SHP77 (cell line): ENCODE measurements around the gene MYO5A.
"Not testable (repeated sequence)": the region's sequence is repeated elsewhere in the genome, so short reads cannot be mapped to it uniquely, and the experiment has no call there.

Experiments used
- DNase-seq, 2 experiments: peaks; one replicate each; lab custom pipeline; 2025; lab: John Stamatoyannopoulos, UW

The MYO5A gene

DNA sequence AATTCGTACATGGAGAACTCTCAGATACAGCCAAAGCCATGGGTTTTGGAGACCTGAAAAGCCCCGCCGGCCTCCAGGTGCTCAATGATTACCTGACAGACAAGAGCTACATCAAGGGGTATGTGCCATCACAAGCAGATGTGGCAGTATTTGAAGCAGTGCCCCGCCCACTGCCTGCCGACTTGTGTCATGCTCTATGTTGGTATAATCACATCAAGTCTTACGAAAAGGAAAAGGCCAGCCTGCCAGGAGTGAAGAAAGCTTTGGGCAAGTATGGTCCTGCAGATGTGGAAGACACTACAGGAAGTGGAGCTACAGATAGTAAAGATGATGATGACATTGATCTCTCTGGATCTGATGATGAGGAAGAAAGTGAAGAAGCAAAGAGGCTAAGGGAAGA is 23.5 kb downstream of the MYO5A start:
- DNase-seq = no peak

DNA sequence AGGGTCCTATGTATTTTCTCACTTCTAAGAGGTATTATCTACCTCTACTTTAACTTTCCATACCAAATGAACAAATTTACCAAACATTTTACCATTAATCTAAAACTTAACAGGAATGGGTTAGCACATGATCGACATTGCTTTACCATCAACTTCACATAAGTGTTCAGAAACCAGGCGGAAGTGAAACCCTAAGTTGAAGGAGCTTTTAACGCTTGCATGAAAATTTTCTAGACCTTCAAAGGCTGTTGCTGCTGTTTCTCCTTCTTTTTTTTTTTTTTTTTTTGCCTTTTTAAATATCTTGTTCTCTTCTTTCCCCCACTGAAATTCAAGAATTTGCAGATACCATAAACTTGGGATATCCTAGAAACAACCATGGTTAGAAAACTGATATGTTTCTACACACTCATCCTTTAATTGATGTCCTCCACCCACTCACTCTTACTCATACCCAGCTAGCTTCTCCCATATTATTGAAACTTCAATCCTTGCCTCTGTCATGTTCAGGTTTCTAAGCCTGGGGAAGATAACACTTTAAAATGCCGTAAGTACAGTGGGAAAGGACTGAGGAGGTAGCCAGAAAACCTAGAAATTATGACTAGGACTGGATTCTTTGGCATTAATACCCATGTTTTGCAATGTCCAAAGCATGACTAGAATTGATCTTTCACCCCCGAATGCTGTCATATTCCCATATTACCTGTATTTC is 24.7 kb downstream of the MYO5A start:
- DNase-seq = no peak

DNA sequence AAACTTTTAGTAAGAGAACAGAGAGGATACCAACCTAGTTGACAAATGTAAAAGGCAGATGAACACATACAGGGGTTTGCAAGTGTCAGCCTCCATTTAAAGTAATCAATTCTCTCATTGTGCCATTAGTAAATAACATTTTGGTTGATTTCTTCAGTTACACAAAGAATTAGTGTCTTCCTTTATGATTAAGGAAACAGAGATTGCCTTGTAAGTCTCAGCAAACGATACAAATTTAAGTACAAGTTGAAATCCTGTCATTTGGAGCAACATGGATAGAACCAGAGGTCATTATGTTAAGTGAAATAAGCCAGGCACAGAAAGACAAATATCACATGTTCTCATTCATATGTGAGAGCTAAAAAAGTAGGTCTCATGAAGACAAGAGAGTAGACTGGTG is 26.1 kb downstream of the MYO5A start:
- no peak for DNase-seq

DNA sequence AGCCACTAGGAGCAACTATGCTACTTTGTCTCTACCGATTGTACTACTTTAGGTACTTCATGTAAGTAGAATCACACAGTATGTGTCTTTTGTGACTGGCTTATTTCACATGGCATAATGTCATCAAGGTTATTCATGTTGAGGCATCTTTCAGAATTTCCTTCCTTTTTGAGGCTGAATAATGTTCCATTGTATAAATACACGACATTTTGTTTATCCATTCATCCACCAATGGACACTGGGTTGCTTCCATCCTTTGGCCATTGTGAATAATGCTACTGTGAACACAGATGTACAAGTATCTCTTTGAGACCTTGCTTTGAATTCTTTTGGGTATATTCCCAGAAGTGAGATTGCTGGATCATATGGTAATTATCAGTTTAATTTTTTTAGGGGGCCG is 29.2 kb downstream of the MYO5A start:
- no peak for DNase-seq

DNA sequence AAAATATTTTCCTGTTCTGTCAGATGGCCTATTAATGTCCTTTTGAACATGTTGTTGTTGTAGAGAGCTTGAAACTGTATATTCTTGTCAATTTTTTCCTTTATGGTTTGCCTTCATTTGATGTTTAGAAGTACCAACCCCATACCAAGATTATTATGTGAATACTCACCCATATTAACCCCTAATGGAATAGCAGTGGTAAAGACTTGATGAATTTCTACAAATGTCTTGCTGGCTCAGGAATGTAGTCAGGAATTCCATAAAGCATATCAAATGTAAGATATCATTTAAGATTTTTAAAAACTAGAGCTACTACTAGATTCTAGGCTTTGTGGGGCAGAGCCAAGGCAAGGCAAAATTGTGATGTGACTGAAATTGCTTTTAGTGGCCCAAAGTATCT is 30.0 kb downstream of the MYO5A start:
- no peak for DNase-seq

DNA sequence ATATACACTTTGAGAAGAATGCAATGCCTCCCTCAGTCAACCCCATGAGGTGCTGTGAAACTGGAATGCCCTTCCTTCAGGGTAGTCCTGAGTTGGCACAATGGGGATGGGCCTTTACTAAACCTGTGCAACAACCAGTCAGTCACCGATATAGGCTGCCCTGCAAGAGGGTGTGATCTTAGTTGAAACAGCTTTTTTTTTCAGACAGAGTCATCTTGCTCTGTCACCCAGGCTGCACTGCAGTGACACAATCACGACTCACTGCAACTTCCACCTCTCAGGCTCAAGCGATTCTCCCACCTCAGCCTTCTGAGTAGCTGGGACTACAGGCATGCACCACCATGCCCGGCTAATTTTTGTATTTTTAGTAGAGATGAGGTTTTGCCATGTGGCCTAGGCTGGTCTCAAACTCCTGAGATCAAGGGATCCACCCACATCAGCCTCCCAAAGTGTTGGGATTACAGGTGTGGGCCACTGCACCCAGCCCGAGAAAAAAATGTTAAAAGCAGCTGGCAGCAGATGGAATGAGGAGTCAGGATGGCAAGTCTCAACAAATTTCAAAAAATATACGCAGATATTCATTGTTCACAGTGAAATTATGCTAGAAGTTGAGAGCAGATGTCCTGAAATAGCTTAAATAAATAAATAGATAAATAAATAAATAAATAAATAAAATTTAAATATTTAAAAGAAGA is 31.8 kb downstream of the MYO5A start:
- no peak for DNase-seq

DNA sequence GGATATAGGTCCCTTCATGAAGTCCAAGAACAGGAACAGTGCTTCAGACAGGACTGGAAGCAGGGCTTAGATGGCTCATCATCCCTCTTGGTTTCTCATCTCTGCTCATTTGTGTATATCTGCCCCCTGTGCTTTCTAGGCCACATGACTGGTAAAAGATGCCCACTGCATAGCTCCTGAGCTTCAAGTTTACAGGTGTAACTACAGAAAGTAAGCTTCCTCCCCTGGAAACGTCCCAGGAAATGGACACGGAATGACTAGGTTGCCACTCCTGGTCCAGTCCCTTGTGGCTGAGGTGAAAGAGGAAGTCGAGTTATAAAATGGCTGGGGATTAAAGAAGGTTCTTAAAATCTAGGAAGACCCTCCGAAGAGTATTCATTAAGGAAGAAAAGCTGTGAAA is 32.5 kb downstream of the MYO5A start:
- DNase-seq = no peak

DNA sequence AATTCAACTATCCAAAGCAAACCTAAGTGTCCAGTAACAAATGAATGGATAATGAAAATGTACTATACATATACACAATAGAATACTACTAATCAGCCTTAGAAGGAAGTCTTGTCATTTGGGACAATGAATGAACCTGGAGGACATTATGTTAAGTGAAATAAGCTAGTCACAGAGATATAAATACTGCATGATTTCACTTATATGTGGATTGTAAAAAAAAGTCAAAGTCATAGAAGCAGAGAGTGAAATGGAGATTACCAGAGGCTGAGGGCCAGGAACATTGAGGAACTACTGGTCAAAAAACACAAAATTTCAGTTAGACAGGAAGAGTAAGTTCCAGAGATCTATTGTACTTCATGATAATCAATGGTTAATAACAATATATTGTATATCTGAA is 33.6 kb downstream of the MYO5A start:
- no peak for DNase-seq

DNA sequence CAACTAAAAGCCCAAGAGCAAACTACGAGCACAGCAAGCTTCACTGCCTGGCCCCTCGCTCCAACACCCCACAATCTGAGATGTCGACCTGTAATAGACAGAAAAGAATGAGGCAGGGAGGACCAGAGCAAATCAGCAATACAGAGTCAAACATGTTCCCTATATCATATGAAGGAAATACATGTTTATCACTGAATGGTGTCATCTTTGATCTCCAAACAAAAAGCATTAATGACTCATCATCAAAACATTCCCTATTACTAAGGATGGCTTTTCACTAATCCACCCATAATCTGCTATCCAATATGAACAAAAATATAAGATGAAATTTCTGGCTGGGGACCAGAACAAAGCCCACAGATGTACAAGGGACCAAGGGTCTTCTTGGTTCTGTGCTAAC is 34.7 kb downstream of the MYO5A start:
- DNase-seq = no peak

DNA sequence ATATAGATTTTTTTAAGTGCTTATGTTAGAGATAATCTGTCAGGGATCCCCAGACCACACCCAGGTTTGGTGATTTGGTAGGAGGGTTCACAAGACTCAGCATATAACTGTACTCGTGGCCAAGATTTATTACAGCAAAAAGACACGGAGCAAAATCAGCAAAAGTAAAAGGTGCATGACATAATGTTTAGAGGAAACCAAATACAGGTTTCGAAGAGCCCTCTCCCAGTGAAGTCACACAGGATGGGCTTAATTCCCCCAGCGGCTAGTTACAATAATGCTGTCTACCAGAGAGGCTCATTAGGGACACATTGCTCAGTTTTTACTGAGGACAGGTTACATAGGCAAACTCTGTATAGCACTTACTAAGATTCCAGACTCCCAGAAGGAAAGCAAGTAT is 36.5 kb downstream of the MYO5A start:
- DNase-seq = no peak

DNA sequence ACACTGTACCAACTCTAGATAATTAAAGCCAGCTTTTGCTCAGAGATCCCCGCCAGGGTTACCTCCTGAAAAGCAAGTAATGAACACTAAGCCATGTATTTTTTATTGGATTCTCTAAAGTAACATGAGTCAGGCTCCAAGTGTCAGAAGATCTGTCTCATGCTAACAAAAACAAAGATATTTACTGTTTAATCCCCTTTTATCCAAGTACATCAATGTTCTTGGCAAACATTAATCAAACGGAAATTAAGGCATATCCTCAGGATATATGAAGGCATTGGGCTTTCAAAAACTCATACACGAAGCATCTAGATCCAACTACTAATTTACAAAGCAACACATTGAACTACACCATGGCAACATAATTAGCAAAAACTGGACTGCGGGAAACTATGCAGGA is 37.2 kb downstream of the MYO5A start:
- no peak for DNase-seq

DNA sequence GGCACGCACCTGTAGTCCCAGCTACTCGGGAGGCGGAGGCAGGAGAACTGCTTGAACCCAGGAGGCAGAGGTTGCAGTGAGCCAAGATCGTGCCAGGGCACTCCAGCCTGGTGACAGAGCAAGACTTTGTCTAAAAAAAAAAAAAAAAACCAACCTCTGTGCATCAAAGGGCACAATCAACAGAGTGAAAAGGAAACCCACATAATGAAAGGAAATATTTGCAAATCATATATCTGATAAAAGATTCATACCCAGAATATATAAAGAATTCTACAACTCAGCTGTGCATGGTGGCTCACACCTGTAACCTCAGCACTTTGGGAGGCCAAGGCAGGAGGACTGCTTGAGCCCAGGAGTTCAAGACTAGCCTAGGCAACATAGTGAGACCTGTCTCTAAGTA is 39.2 kb downstream of the MYO5A start:
- DNase-seq = not testable (repeated sequence)

DNA sequence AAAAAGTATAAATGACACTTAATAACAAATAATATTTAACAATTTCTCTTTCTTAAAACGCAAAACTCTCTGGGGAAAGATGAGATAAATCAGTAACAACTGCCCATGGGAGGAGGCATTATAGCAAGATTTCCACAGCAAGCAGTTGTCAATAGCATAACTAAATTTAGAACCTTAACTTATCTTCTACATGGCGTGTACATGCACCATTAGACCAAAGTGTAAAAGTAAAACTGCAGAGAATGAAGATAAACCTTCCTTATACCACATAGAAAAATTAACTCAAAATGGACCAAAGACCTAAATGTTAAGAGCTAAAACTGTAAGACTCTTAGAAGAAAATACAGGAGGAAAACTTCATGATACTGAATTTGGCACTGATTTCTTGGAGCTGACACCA is 39.9 kb downstream of the MYO5A start:
- no peak for DNase-seq

DNA sequence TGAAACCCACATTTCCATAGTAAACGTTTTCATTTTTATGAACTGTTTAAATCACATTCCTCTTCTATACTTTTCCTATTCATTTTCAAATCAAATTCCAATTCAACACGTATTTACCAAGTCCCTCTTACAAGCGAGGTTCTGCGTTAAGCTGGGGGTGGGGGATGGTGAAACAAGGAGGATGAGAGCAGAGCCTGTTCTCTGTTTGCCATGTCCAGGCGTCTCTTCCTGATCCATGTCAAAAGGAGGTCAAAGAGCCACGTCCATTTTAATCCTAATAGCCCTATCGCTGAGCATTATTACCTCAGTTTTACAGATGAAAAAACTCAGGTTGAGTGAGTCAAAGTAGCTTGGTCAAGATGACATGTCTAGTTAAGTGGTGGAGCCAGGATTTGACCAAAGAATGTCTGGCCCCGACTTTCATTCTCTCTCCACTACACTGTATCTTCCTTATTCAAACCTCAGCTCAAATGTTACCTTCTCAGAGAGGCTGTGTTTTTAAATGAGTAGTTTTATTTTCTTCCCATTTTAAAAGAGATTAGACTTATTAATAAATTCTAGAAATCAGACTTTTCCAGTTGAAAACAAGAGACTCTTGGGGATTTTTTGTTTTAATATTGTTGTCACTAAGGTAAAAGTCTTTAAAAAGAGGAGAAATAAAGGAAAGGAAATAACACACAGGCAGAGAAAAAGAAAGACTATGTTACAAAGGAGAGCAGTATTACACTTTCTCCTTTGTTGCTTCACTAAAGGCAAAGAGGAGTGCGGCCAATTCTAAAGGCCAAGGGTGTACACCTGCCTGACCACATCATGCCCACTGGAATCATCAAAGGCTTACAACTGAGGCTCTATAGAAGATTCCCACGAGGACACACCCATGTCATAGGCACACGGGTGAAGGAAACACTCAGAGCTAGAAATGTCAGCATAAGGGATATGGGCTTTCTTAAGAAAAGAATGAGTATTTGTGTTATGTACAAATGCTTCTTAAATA is 42.4 kb downstream of the MYO5A start:
- no peak for DNase-seq

DNA sequence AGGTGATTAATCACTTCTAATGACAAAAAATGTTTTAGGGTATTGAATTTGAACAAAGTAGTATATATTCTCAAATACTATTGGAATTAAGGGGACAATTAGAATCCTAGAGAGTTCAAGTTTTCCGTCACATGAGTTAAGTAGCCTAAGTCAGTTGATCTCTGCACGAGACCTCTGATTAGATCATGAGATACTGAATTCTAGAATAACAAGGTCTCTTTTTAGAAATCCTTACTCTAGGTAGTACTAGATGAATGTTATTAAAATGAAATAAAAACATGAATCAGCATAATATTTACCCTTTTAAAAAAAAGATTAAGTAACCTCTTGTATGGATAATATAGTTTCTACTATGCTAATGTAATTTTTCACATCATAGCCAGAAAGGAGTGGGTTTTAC is 43.4 kb downstream of the MYO5A start:
- DNase-seq = no peak

DNA sequence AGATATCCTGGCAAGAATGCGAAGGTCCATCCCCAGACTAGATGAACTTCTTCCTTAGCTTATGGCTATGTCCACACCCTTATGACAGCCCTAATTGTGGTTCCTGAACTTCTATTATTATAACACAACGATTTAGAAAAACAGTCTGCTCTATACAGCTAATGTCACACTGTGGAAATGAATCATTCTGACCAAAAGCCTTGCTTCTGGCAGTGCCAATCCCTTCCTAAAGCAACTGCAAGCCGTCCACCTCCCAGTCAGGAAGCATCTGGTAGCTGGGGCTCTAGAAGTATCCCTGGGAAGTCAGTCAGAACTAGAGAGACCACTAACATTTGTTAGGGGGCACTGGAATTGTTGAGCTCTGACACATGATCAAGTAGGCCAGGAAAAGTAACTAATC is 45.0 kb downstream of the MYO5A start:
- DNase-seq = no peak

DNA sequence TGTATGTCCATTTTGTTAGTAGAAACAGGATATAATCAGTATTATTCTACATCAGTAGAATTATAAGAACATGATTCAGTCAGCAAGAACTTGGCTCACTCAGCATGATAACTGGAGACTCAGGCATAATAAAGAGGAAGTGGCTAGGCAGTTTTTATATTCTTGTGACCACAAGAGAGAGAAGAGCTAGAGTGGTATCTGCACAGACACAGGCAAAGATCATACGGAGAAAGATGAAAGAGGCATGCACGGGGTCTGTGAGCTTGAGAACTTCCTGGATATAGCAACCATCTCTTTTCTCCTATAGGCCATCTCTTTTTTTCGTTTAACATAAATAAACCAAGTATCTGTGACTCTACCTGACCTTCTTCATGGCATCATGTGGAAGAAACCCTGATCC is 46.8 kb downstream of the MYO5A start:
- DNase-seq = no peak

DNA sequence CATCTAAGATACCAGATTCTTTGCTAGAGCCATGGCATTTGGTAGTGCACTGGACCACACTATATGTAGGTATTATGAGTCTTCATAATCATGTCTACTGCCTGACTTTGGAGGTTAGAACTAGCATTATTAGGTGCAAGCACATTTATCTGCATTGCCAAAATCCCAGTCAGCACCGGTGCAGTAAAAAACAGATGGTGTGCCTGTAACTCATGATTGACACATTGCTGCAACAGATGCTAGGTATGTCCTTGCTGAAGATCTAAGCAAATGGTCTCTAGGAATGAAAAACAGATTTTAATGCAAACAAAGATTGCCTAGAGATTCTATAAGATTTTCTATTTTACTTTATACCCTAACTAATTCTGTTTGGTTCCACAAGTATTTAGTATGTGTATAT is 47.7 kb downstream of the MYO5A start:
- no peak for DNase-seq

DNA sequence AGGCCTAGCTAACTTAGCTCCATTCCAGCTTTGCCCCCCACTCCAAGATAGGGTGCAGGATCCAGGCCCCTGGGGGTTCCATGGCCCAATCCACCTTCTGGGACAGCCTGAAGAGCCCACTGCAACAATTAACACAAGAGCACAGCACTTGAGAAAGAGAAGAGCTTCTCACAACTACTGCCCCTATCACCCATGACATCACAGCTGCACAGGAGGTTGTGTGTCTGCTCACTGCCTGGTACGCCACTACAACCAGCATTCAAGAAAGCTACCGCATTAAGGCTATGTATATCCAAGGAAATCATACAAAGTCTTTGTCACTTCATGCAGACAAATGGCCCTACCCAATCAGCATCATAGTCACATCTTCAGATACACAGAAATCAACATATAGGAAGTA is 62.0 kb downstream of the MYO5A start:
- DNase-seq = no peak

DNA sequence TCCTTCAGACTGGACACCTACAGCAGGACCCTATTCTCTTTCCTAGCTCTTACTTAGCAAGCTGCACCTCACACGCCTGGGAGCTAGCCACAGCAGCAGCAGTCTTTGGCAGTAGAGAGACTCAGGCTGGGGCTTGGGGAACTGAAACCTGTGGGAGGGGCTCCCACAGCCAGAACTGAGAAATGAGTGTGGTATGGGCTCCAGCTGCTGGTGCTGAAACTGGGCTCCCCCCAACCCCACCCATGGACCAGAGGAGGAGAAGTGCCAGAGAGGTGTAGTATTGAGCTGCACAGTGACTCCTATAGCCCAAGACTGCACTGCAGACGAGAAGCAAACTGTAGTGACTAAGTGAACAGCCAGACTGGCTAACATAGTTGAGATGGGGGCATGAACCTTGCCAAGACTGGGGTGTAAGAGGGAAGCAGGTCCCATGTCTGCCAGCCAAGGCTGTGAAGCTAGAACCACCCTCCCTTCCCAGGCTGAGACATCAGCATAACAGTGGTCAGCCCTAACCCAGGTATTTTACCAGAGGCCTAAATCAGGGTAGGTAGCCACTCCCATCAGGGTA is 62.5 kb downstream of the MYO5A start:
- no peak for DNase-seq

DNA sequence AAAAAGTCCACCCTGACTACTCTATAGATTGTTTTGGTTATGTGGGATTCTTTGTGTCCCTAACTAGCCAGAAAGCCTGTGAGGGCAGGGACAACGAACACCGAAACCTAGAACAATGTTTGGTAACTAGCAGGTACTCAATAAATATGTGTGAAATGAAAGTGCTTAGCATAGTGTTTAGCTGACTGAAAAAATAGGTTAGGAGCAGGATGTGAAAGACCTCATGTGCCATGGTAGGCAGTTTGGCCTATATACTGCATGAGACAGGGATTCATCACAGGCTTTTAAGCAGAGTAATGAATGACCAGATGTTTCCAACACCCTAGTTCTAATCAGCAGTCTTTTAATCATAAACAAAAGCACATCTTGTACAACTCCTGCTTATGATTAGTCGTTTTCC is 64.2 kb downstream of the MYO5A start:
- no peak for DNase-seq

DNA sequence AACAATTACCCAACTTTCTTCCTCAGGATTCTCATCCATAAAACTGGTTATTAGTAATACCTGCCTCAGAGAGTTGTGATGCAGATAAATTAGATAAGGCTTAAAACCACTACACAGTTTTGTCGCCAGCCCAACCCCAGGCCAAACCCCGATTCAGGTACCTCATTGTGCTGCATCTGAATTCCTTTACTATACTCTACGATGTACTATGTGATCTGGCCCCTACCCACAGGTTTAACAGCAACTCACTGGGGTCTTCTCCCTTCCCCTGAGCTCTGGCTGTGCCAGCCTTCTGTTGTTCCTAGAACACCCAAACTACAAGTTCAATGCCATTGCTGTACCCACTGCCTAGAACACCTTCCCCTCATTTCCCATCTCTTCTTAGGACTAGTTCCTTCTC is 64.6 kb downstream of the MYO5A start:
- DNase-seq = no peak

DNA sequence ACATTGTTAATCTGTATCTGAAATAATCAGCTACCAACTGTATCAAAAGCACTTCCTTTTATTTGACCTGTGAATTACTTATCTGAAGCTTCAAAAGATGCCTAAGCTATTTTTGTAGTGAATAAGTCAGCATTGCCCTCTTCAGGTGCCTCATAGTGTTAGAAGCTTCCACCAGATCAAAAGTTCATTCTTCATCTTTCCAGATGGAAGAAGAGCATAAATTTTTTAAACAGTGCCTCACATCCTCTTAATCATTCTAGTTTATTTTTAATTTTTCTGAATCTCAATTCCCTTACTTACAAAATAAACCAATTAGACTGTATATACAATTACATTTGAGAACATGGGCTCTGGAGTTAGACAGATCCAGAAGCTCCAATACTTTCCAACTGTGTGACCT is 65.0 kb downstream of the MYO5A start:
- no peak for DNase-seq
